GM18867 (cell line): ENCODE measurements around the gene SLC38A9.

Source experiments
- ATAC-seq: cut with Tn5 transposase; IDR thresholded peaks from one replicate; pipeline ENCODE4 v1.9.1; 2021; ENCODE audit warnings: mild to moderate bottlenecking, moderate library complexity; ENCODE audit not compliant: unreplicated experiment

SLC38A9 gene

GRCh38 chr5:55657443-55657842 lies 54.7 kb downstream of the SLC38A9 start:
- ATAC-seq = no peak

- no peak for ATAC-seq
Observed at GRCh38 chr5:55650386-55650785, 61.7 kb downstream of the SLC38A9 start.

GRCh38 chr5:55649963-55650362 lies 62.2 kb downstream of the SLC38A9 start:
- ATAC-seq = no peak

GRCh38 chr5:55645304-55645703 lies 66.8 kb downstream of the SLC38A9 start:
- no peak for ATAC-seq

- ATAC-seq = no peak
Observed at GRCh38 chr5:55638455-55638854, 73.7 kb downstream of the SLC38A9 start.

GRCh38 chr5:55638051-55638450 lies 74.1 kb downstream of the SLC38A9 start:
- ATAC-seq = no peak

GRCh38 chr5:55636683-55637082 lies 75.4 kb downstream of the SLC38A9 start:
- no peak for ATAC-seq

- no peak for ATAC-seq
Observed at GRCh38 chr5:55636177-55636576, 75.9 kb downstream of the SLC38A9 start.

- no peak for ATAC-seq
Observed at GRCh38 chr5:55634866-55635265, 77.3 kb downstream of the SLC38A9 start.

GRCh38 chr5:55634209-55634805 lies 77.8 kb downstream of the SLC38A9 start:
- ATAC-seq = no peak

GRCh38 chr5:55633574-55634208 lies 78.4 kb downstream of the SLC38A9 start:
- no peak for ATAC-seq

GRCh38 chr5:55629815-55630214 lies 82.3 kb downstream of the SLC38A9 start:
- no peak for ATAC-seq

GRCh38 chr5:55626790-55627189 lies 85.3 kb downstream of the SLC38A9 start:
- ATAC-seq = no peak

GRCh38 chr5:55625913-55626312 lies 86.2 kb downstream of the SLC38A9 start:
- ATAC-seq = no peak

- no peak for ATAC-seq
Observed at GRCh38 chr5:55625589-55625909, 86.6 kb downstream of the SLC38A9 start.

GRCh38 chr5:55624841-55625588 lies 87.1 kb downstream of the SLC38A9 start:
- ATAC-seq = no peak

GRCh38 chr5:55623789-55624188 lies 88.3 kb downstream of the SLC38A9 start:
- ATAC-seq = no peak

GRCh38 chr5:55622460-55622859 lies 89.7 kb downstream of the SLC38A9 start:
- no peak for ATAC-seq

- no peak for ATAC-seq
Observed at GRCh38 chr5:55621229-55621628, 90.9 kb downstream of the SLC38A9 start.

- no peak for ATAC-seq
Observed at GRCh38 chr5:55620766-55621160, 91.4 kb downstream of the SLC38A9 start.

- no peak for ATAC-seq
Observed at GRCh38 chr5:55620009-55620765, 91.9 kb downstream of the SLC38A9 start.

GRCh38 chr5:55618318-55618717 lies 93.8 kb downstream of the SLC38A9 start:
- no peak for ATAC-seq
